T-cell (primary cell): Measurements from ENCODE around the gene C1QTNF9B. TPM values are rescaled to one million over a fixed set of nuclear protein-coding genes. Genes with fewer than 3 reads are reported as not detected.
"Not testable (repeated sequence)": the region's sequence is repeated elsewhere in the genome, so short reads cannot be mapped to it uniquely, and the experiment has no call there.

Experiments
- ATAC-seq, 4 experiments: fragments of 200-7000 bp in 3 of 4; fragments of 150-1000 bp in 1 of 4; cut with Tn5 transposase; replicated peaks in 1 of 4; 1 replicate in 3 of 4; 2 replicates in 1 of 4; pipeline ENCODE4 v1.10.0; 2021; ENCODE audit warnings: moderate library complexity in 3 of 4, mild to moderate bottlenecking in 2 of 4, moderate number of reproducible peaks in 1 of 4
- CTCF ChIA-PET, 2 donors: fragments of 300-600 bp; sonication (Branson Sonifier 250); formaldehyde crosslinking; loops; one replicate each; lab custom pipeline; 2022; ENCODE audit warnings: antibody characterized with exemption in 2 of 2; lab: Charles Lee
- POLR2A ChIA-PET, 2 donors: fragments of 300-600 bp; sonication (Branson Sonifier 250); formaldehyde crosslinking; loops; one replicate each; lab custom pipeline; 2022; ENCODE audit warnings: antibody characterized with exemption in 2 of 2; lab: Charles Lee
- DNase-seq, 35 experiments: peaks; one replicate each; pipeline versions ENCODE4 v3.0.0 to v3.0.0-alpha.2; 2013 to 2023
- H3K27ac ChIP-seq: one replicate; pipeline ENCODE4 v1.5.1; 2013; ENCODE audit warnings: low read length
- H3K27me3 ChIP-seq, 2 experiments: replicated peaks in 1 of 2; 1 replicate in 1 of 2; 2 replicates in 1 of 2; pipeline versions ENCODE4 v1.6.1 to v1.7.0; 2013; ENCODE audit warnings: low read length in 1 of 2, mixed read lengths in 1 of 2; ENCODE audit not compliant: control insufficient read depth in 2 of 2, insufficient read depth in 2 of 2; ENCODE audit errors: extremely low read depth in 1 of 2
- H3K36me3 ChIP-seq, 2 donors: 1 replicate in 1 of 2; 2 replicates in 1 of 2; pipeline versions ENCODE4 v1.6.1 to v1.7.0; 2013; ENCODE audit warnings: low read length in 1 of 2; ENCODE audit not compliant: control insufficient read depth in 2 of 2, insufficient read depth in 1 of 2; ENCODE audit errors: extremely low read depth in 1 of 2
- H3K4me1 ChIP-seq, 2 experiments: 1 replicate in 1 of 2; 2 replicates in 1 of 2; pipeline versions ENCODE4 v1.6.1 to v1.7.0; 2013; ENCODE audit warnings: low read length in 2 of 2, mixed read lengths in 1 of 2; ENCODE audit not compliant: insufficient read depth in 2 of 2, control insufficient read depth in 1 of 2; ENCODE audit errors: extremely low read depth in 1 of 2
- H3K4me3 ChIP-seq, 2 donors: 1 replicate in 1 of 2; 2 replicates in 1 of 2; pipeline versions ENCODE4 v1.5.1 to v1.7.0; 2013; ENCODE audit warnings: mild to moderate bottlenecking in 2 of 2, low read length in 1 of 2, moderate library complexity in 1 of 2; ENCODE audit not compliant: control insufficient read depth in 1 of 2; ENCODE audit errors: extremely low read depth in 1 of 2
- H3K9me3 ChIP-seq: 2 replicates; pipeline ENCODE4 v1.7.0; 2013
- H3K27ac Mint-ChIP-seq, 2 donors: one replicate each; pipeline ENCODE4 v1.8.0; 2020 to 2021; ENCODE audit warnings: mild to moderate bottlenecking in 2 of 2, mixed read lengths in 2 of 2
- H3K27me3 Mint-ChIP-seq, 2 donors: one replicate each; pipeline ENCODE4 v1.8.0; 2021 to 2022; ENCODE audit warnings: mixed read lengths in 2 of 2
- H3K36me3 Mint-ChIP-seq: one replicate; pipeline ENCODE4 v1.8.0; 2021; ENCODE audit warnings: mixed read lengths
- H3K4me1 Mint-ChIP-seq, 3 donors: one replicate each; pipeline ENCODE4 v1.8.0; 2020 to 2022; ENCODE audit warnings: mixed read lengths in 3 of 3, mild to moderate bottlenecking in 1 of 3
- H3K4me3 Mint-ChIP-seq, 3 donors: one replicate each; pipeline ENCODE4 v1.8.0; 2020 to 2022; ENCODE audit warnings: mild to moderate bottlenecking in 3 of 3, mixed read lengths in 3 of 3, moderate library complexity in 3 of 3
- H3K9me3 Mint-ChIP-seq, 3 donors: one replicate each; pipeline ENCODE4 v1.8.0; 2020 to 2022; ENCODE audit warnings: mixed read lengths in 3 of 3
- WGBS: methylation state at CpG from one replicate; pipeline ENCODE4 v1.1.5; 2013; ENCODE audit warnings: missing lambda C conversion rate; ENCODE audit not compliant: insufficient coverage; 5-methylcytosine and 5-hydroxymethylcytosine counted together
- total RNA-seq, 35 experiments: library from RNA in 6 of 35; stranded (reverse) in 6 of 35; fragments of 120-200 nt in 1 of 35; gene quantifications; one replicate each; pipeline versions ENCODE4 v1.2.1 to v1.2.4 and lab custom pipeline; 2013 to 2026

C1QTNF9B gene
- total RNA-seq, 5 donors from 2014 or later (not counting 1 experiment from before 2014, with no cell fraction given) = not detected

GRCh38 chr13:23889615-23890607 is 7.4 kb downstream of the C1QTNF9B start:
- DNase-seq = peak in 1 of 35 experiments; percentile 8
- H3K4me1 Mint-ChIP-seq = peaks cover 14 to 28% (median 25%) of the 10 kb centered on the region in 3 donors
- no peaks in the 10 kb centered on the region for H3K27me3 ChIP-seq
- H3K27ac ChIP-seq = no peak overlapping the region
- peaks cover 3% of the 10 kb centered on the region for H3K36me3 Mint-ChIP-seq
- H3K4me3 Mint-ChIP-seq = peak overlapping the region; percentile 84 to 92 (median 87)
- CTCF ChIA-PET = interaction anchor here in 1 of 2 donors (0.6 to 1.1 kb wide), 2 partner anchors 313 to 338 kb away, joined by 5 to 7 read pairs; no protein-coding TSS in a partner anchor
- WGBS = 63% methylated on average over 6 of the region's 15 CpGs
- ATAC-seq = peak in 2 of 4 experiments; percentile 0 to 1
- no peaks in the 10 kb centered on the region for H3K9me3 ChIP-seq
- POLR2A ChIA-PET = no interaction called here
- H3K4me3 ChIP-seq = peak overlapping the region; percentile 77 to 96
- no peaks in the 10 kb centered on the region for H3K27me3 Mint-ChIP-seq
- peak overlapping the region; percentile 80 to 83 for H3K27ac Mint-ChIP-seq
- H3K9me3 Mint-ChIP-seq = no peaks in the 10 kb centered on the region
- peaks cover 7 to 9% of the 10 kb centered on the region in 2 experiments for H3K4me1 ChIP-seq
- peaks cover 0 to under 1% of the 10 kb centered on the region in 2 donors for H3K36me3 ChIP-seq

DNA sequence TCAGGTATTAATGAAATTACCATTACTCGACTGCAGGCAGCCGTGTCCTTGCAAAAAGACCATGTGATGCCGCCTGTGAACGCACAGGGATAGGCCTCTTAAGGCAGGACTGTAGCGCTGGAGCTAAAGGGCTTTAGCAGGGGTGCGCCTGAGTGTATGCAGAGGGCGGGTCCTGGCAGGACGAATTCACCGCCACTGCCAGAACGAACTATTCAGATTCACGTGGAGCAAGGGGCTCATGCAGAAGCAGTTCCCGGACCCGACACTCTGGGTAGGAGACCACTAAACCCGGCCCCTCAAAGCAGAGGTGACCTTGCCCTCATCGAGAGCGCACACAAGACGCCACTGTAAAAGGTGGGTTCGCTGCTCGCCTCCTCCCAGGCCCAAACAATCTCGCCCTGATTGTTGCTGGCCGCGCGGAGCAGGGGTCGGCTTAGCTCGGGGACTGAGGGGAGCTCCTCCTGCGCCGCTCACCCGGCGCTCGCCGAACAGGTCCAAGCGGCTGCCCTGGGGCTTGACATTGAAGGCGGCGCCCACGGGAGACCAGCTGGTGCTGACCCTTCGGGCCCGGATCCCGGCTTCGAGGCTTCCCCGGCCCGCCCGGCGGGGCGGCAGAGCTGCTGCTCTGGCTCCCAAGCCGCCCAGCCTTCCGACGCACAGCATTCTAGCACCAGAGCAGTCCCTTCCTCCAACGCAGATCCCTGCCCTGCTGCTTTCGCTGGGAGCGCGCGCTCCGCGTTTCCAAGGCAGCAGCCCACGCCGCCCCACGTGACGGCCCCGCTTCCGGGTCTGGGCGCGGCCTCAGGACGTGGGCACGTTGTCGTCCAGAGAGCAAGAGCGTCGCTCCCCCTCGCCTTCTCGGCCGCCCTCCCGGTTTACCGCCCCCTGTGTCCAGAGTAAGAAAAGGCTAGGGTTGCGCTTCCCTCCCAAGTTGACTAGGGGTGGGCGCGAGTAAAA is 8.4 kb downstream of the C1QTNF9B start, which contains the start of gene MIPEP:
MIPEP (minus strand) TSS at position 743 of the 957 bp plus-strand sequence; CDS start at position 663, 80 bp downstream.
- WGBS = under 1% methylated on average over 69 of the region's 75 CpGs
- no peaks in the 10 kb centered on the region for H3K9me3 ChIP-seq
- no peaks in the 10 kb centered on the region for H3K27me3 Mint-ChIP-seq
- H3K36me3 Mint-ChIP-seq = peaks cover 9% of the 10 kb centered on the region
- H3K27ac Mint-ChIP-seq = peak within 1 kb of the TSS; percentile 80 to 83
- CTCF ChIA-PET = interaction anchor here (0.5 to 1.1 kb wide), 3 partner anchors 339 to 481 kb away, joined by 3 to 7 read pairs (median 4); no protein-coding TSS in a partner anchor
- H3K4me3 ChIP-seq = peak within 1 kb of the TSS; percentile 77 to 96
- peaks cover 7 to 9% of the 10 kb centered on the region in 2 experiments for H3K4me1 ChIP-seq
- H3K27me3 ChIP-seq = no peaks in the 10 kb centered on the region
- H3K27ac ChIP-seq = no peak within 1 kb of the TSS
- DNase-seq (peak; percentile 70 to 93 (median 77)), ATAC-seq (peak; percentile 96 to 98 (median 97))
- peaks cover 0 to 6% of the 10 kb centered on the region in 2 donors for H3K36me3 ChIP-seq
- peaks cover 14 to 28% (median 25%) of the 10 kb centered on the region in 3 donors for H3K4me1 Mint-ChIP-seq
- POLR2A ChIA-PET = no interaction called here
- H3K9me3 Mint-ChIP-seq = no peaks in the 10 kb centered on the region
- H3K4me3 Mint-ChIP-seq = peak within 1 kb of the TSS; percentile 84 to 92 (median 87)

GRCh38 chr13:23884361-23884760 is 12.9 kb downstream of the C1QTNF9B start:
- H3K4me3 Mint-ChIP-seq = not testable (repeated sequence)

GRCh38 chr13:23883255-23883654 is 14.0 kb downstream of the C1QTNF9B start:
- POLR2A ChIA-PET = no interaction called here

More at GRCh38 chr13:23884361-23884760, 12.9 kb downstream of the C1QTNF9B start:
- H3K4me1 ChIP-seq, CTCF ChIA-PET, H3K27me3 Mint-ChIP-seq, H3K4me3 ChIP-seq, POLR2A ChIA-PET, H3K27ac ChIP-seq, ATAC-seq, DNase-seq, H3K27ac Mint-ChIP-seq, H3K9me3 Mint-ChIP-seq, H3K9me3 ChIP-seq, H3K27me3 ChIP-seq: not testable (repeated sequence)
- peaks cover 26% of the 10 kb centered on the region for H3K36me3 Mint-ChIP-seq
- peaks cover 0 to 11% of the 10 kb centered on the region in 2 donors for H3K36me3 ChIP-seq
- WGBS = no CpG with 5 or more reads among the region's 3 CpGs
- H3K4me1 Mint-ChIP-seq = peaks cover 8 to 17% (median 16%) of the 10 kb centered on the region in 3 donors

GRCh38 chr13:23881402-23881800 is 15.9 kb downstream of the C1QTNF9B start:
- DNase-seq, H3K9me3 Mint-ChIP-seq, H3K27me3 ChIP-seq, H3K4me3 ChIP-seq, H3K4me3 Mint-ChIP-seq, H3K27ac ChIP-seq, H3K4me1 ChIP-seq, ATAC-seq, H3K27me3 Mint-ChIP-seq, H3K4me1 Mint-ChIP-seq, H3K9me3 ChIP-seq, POLR2A ChIA-PET, H3K27ac Mint-ChIP-seq: not testable (repeated sequence)
- peaks cover 0 to 19% of the 10 kb centered on the region in 2 donors for H3K36me3 ChIP-seq
- peaks cover 39% of the 10 kb centered on the region for H3K36me3 Mint-ChIP-seq
- CTCF ChIA-PET = interaction anchor here in 1 of 2 donors (0.6 to 0.7 kb wide), 4 partner anchors 12 to 1587 kb away, joined by 3 to 5 read pairs (median 4); no protein-coding TSS in a partner anchor
- WGBS = no CpG with 5 or more reads among the region's 8 CpGs

More at GRCh38 chr13:23883255-23883654, 14.0 kb downstream of the C1QTNF9B start:
- Mint-ChIP-seq H3K9me3 (no peaks in the 10 kb centered on the region), H3K4me3 (no peak overlapping the region), H3K4me1 (peaks cover 5 to 13% (median 12%) of the 10 kb centered on the region in 3 donors), H3K36me3 (peaks cover 35% of the 10 kb centered on the region), H3K27me3 (no peaks in the 10 kb centered on the region), H3K27ac (no peak overlapping the region)
- CTCF ChIA-PET = no interaction called here
- DNase-seq (no peak), ATAC-seq (no peak)
- no peaks in the 10 kb centered on the region for H3K27me3 ChIP-seq
- H3K4me3 ChIP-seq = no peak overlapping the region
- H3K27ac ChIP-seq = no peak overlapping the region
- H3K4me1 ChIP-seq = peaks cover under 1 to 2% of the 10 kb centered on the region in 2 experiments
- no CpG with 5 or more reads among the region's 4 CpGs for WGBS
- H3K36me3 ChIP-seq = peaks cover 0 to 18% of the 10 kb centered on the region in 2 donors
- H3K9me3 ChIP-seq = no peaks in the 10 kb centered on the region
